Measurements from ENCODE around the gene CBX2.

Gene CBX2

DNA sequence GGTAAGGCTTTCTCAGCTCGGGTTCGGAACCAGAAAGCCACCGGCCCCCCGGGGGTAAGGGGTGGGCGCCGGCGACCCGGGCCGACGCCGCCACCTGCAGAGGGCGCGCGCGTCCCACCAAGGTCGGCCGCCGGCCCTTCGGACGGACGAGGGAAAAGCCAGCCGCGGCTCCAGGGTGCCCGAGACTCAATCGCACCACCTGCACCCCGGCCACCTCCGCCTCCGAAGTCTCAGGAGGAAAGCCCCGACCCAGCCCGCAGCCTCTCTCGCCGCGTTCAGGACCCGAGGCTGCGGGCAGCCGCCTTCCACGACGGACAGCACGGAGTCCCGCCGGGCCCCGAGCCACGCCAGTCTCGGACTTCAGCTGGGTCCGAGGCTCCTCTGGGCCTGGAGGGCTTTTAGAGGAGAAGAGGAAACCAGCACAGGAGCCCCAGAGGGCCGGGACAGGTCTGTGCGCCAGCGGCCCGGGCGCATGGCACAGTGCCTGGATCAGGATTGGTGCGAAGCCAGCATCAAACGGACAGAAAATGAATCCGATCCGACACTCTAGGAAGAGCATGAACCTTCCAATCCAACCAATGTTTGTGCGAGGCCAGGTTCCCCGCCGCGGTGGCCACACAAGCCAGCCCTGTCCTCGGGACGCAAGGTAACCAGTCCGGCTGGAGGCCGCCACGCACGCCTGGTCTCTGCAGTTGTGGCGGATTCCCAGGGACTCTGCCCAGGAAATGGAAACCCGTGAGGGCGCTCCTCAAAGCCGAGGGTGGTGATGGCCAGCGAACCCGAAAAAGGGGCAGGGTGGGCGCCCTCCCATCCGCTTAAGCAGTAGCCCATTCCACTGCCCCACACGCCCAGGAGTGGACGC lies 12.2 kb downstream of the CBX2 start:
- DNase-seq, result no peak

DNA sequence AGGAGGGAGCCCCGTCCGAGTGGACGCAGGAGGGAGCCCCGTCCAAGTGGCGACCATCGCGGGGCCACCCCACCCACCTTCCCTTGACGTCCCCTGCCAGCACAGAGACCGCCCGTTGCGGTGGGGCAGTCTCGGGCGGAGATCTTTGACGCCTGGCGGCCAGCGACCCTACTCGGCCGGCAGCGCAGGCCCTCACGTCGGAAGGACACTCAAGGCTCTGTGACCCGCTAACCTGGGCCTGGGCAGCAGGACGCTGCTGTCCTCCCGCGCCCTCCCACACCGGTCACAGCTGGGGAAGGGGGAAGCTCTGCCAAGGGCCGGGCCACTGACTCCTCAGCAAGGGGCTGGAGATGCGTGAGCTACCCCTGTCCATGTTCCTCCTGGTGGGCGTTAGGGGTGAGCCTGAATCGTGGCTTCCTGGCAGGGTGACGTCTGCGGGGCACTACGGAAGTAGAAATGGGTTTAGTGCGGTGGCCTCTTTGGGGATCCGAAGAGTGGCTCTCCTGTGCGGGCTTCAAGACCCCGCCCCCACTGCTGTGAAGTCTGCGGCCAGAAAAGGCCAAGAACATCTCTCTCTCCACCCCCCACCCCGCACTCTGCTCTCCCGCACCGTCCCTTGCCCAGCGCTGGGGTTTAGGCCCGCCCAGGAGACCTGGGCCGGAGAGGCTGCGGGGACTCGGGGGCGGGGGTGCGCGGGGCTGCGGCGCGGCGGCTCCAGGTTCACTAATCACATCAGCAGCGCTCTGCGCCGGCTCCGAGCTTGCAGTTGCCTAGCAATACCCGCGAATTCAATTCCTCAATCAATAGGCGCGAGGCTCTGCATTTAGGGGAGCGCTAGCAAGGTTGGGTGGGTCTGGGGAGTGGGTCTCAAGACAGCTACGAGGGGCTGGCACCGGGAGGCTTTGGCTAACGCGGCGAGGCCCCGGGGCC lies 13.1 kb downstream of the CBX2 start:
- no peak for DNase-seq

GRCh38 chr17:79791735-79792161 lies 13.8 kb downstream of the CBX2 start:
- no peak for DNase-seq

- DNase-seq, result no peak
Observed at GRCh38 chr17:79792341-79792871, 14.5 kb downstream of the CBX2 start.

- DNase-seq, result no peak
Observed at GRCh38 chr17:79792984-79793923, 15.3 kb downstream of the CBX2 start.

DNA sequence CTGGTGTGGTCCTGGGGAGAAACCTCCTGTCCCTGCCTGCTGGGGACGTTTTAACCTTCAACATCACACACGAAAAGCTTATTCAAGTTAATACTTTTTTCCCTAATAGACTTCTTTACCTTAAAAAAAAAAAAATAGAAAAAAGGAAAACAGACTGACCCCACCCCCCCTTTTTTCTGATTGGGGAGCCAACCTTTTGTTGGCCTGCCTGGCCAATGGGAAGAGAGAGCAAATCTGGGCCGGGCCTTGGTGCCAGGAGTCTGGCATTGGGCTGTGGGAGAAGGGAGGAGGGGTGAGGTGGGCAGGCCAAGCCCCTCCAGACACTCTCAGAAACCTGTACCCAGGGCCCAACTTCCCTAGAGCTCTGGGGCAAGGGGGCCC lies 16.0 kb downstream of the CBX2 start:
- no peak for DNase-seq

DNA sequence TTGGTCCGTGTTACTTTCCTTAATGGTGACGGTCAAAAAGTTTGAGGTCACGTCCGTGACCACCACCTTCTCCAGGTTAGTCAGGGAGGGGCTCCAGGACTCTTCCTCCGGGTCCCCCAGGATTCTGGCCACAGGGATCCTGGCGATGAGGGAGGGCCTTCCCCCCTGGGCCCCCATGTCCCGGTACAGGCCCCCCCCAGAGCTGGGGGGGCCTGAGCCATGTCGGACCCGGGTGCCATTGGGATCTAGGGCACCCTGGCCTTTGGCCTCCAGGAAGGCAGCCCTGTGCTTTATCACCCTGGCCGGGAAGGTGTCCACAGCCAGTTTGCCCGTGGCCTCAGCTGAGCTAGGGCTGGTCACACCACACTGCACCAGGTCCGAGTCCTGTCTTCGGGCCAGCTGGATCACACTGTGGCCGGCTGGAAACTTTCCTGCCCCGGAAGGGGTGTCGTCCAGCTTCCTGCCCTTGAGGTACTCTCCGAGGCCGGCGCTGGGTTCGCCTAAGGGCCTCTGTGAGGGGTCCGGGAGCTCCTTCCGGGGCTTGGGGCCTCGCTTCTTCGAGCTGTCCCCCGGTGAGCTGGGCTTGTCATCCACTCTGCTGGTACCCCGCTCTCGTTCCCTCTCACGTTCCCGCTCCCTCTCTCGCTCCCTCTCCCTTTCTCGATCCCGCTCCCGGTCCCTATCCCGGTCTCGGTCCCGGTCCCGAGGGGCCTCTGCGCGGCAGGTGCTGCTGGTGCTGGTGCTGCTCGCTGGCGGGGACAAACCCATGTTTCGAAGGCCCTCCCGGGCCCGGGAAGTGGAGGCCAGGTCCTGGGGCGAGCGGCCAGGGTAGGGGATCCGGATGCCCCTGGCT lies 16.9 kb downstream of the CBX2 start:
- no peak for DNase-seq

- no peak for DNase-seq
Observed at GRCh38 chr17:79795795-79796443, 18.0 kb downstream of the CBX2 start.

- no peak for DNase-seq
Observed at GRCh38 chr17:79796444-79796762, 18.5 kb downstream of the CBX2 start.

- DNase-seq, result peak; percentile 99
Observed at GRCh38 chr17:79796763-79797491, 19.0 kb downstream of the CBX2 start, which contains the start of gene CBX8. TSS of gene CBX8 (minus strand) at chr17:79797077. CDS start at chr17:79796998, 79 bp downstream.

DNA sequence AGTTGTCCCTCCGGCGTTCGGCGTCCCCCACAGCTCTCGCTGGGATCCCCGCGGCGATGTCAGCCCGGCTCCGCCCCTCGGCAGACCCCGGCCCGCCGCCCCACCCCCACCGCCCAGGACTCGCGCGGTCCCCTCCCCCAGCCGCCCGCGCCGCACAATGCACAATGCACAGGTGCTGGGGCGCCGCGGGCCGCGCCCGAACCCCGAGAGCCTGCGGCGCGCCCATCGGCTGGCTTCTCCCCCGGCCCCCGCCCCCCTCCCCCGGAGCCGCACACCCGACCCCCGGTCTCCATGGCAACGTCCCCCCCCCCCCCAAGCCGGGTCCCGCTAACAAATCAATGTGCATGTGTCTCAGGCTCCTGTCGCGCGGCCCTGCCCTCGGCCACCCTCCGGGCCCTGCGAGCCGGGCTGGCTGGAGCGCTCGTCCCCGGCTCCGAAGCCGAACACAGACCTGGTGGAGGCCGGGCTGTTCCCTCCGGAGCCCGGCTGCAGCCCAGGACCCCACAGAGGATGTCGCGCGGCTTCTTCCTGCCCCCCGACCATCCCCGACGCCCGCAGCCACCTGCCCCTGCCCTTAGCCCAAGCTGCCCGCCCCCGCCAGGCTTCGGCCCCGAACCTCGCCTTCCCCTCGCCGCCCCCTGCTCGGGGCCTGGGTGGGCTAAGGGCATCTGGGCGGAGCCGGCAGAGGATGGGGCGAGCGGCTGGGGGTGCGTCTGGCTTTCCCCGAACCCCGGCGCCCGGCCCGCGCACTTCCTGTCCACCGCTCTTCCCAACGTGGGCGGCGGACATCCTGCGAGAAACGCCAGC lies 19.7 kb downstream of the CBX2 start:
- DNase-seq, result no peak

DNA sequence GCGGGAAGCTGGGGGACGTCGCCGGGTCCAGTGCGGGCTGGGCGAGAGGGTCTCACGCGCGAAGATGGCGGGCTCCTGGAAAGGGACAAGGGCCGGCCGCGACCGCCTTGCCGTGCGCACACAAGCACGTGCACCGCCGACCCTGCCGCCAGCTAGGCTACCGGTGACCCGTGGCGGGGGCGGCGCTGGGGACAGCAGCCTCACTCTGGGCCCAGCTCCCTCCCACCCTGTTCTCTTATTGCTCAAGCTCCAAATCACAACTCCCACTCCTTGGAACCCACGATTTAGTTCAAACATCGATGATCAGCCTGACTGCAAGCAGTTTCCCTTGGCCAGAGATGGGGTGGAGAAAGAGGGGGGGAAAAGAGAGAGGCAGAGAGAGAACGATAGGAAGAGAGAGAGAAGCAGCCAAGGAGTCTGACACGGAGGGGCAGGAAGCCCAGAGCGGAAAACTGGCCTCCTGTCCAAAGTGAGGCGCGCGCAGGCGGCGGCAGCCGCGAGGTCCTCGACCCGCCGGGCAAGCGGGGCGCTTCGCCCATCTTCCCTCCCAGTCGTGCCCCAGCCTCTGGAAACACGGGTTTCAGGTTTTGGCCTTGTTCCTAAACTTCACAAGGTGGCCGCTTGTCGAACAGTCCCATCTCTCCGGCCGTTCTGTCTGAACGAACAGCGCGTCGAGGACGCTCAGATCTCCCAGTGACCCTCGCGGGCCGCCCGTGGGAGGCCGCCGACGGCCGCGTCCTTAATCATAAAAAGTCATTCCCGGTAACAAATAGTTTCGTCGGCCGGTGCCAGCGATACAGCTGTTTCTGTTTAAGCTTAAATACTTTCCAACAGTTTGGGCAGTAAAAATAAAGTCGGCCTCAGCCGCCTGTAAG lies 20.6 kb downstream of the CBX2 start:
- no peak for DNase-seq

- DNase-seq, result no peak
Observed at GRCh38 chr17:79799174-79799537, 21.2 kb downstream of the CBX2 start.

GRCh38 chr17:79799538-79800324 lies 21.8 kb downstream of the CBX2 start:
- DNase-seq, result no peak

- DNase-seq, result no peak
Observed at GRCh38 chr17:79800325-79801155, 22.6 kb downstream of the CBX2 start.
